Prostate gland (tissue), 2 donors: ENCODE measurements around the gene SMARCD1. TPM values are rescaled to one million over a fixed set of nuclear protein-coding genes. Genes with fewer than 3 reads are reported as not detected.

Source experiments
- DNase-seq: peaks from one replicate; pipeline ENCODE4 v3.0.0-alpha.2; 2019; ENCODE audit warnings: low spot score
- H3K27ac ChIP-seq, 2 donors: fragments of 200-600 bp; sonication (generic); 2 replicates each; pipeline ENCODE4 v1.5.1; 2017 to 2019
- H3K27me3 ChIP-seq: fragments of 200-600 bp; sonication (generic); replicated peaks from 2 replicates; pipeline ENCODE4 v1.5.1; 2019; ENCODE audit not compliant: insufficient read depth
- H3K36me3 ChIP-seq, 2 donors: fragments of 200-600 bp; sonication (generic); 1 replicate in 1 of 2; 2 replicates in 1 of 2; pipeline versions ENCODE4 v1.5.1 to v1.8.1; 2017 to 2019
- H3K4me1 ChIP-seq: fragments of 200-600 bp; sonication (generic); replicated peaks from 2 replicates; pipeline ENCODE4 v1.5.1; 2019
- H3K4me3 ChIP-seq, 2 donors: fragments of 200-600 bp; sonication (generic); 2 replicates each; pipeline ENCODE4 v1.5.1; 2017 to 2019
- H3K9me3 ChIP-seq: fragments of 200-600 bp; sonication (generic); 2 replicates; pipeline ENCODE4 v1.5.1; 2017
- POLR2A ChIP-seq: fragments of 450-650 bp; IDR thresholded peaks from one replicate; pipeline ENCODE4 v1.6.1; 2016; ENCODE audit warnings: antibody characterized with exemption, mild to moderate bottlenecking
- POLR2AphosphoS5 ChIP-seq: sonication (generic); formaldehyde crosslinking; IDR thresholded peaks from one replicate; pipeline ENCODE4 v1.6.1; 2017; ENCODE audit warnings: antibody characterized with exemption
- WGBS: methylation state at CpG from one replicate; pipeline ENCODE4 v1.1.5; 2018; 5-methylcytosine and 5-hydroxymethylcytosine counted together
- intact Hi-C: fragments of 100-400 bp; cut with DNase I; formaldehyde crosslinking; loops from one replicate; pipeline ENCODE4 v1.14.2; 2022
- total RNA-seq, 2 donors: library from RNA; depleted of rRNA; stranded (reverse); fragments of >200 nt; gene quantifications; one replicate each; pipeline ENCODE4 v1.1.0, GENCODE V29; 2016
- TF ChIP-seq, protein P1 (sequence below), 4 experiments: fragments of 200-600 bp in 2 of 4; fragments of 450-650 bp in 2 of 4; sonication (generic) in 2 of 4; IDR thresholded peaks; 1 replicate in 3 of 4; 2 replicates in 1 of 4; pipeline ENCODE4 v1.5.1; 2016 to 2019; ENCODE audit warnings: antibody characterized with exemption in 4 of 4, mild to moderate bottlenecking in 2 of 4, moderate library complexity in 2 of 4

SMARCD1 gene
- total RNA-seq, 2 donors from 2014 or later, result 72.9 to 90.1 TPM

DNA sequence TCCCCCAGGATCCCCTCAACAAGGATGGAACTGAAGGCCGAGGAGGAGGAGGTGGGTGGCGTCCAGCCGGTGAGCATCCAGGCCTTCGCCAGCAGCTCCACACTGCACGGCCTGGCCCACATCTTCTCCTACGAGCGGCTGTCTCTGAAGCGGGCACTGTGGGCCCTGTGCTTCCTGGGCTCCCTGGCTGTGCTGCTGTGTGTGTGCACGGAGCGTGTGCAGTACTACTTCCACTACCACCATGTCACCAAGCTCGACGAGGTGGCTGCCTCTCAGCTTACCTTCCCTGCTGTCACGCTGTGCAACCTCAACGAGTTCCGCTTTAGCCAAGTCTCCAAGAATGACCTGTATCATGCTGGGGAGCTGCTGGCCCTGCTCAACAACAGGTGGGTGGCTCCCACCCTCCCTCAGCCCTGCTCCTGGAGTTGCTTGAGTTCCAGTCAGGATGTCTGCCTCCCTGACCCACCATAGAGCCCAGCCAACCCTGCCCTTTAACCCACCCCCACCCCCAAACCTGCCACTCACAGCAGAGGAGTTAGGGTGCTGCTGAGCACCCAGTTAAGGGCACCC, 26.3 kb upstream of the SMARCD1 start:
- intact Hi-C loops, result loop anchor here (5.0 kb wide), 1 partner anchor 92 kb away; no protein-coding TSS in a partner anchor
- no peaks in the 10 kb centered on the region for H3K27me3 ChIP-seq
- H3K9me3 ChIP-seq, result no peaks in the 10 kb centered on the region
- H3K36me3 ChIP-seq, result no peaks in the 10 kb centered on the region
- H3K4me1 ChIP-seq, result no peaks in the 10 kb centered on the region
- no peak overlapping the region for H3K27ac ChIP-seq
- 94% methylated on average over 15 of the region's 15 CpGs for WGBS
- TF ChIP-seq, protein P1, sequence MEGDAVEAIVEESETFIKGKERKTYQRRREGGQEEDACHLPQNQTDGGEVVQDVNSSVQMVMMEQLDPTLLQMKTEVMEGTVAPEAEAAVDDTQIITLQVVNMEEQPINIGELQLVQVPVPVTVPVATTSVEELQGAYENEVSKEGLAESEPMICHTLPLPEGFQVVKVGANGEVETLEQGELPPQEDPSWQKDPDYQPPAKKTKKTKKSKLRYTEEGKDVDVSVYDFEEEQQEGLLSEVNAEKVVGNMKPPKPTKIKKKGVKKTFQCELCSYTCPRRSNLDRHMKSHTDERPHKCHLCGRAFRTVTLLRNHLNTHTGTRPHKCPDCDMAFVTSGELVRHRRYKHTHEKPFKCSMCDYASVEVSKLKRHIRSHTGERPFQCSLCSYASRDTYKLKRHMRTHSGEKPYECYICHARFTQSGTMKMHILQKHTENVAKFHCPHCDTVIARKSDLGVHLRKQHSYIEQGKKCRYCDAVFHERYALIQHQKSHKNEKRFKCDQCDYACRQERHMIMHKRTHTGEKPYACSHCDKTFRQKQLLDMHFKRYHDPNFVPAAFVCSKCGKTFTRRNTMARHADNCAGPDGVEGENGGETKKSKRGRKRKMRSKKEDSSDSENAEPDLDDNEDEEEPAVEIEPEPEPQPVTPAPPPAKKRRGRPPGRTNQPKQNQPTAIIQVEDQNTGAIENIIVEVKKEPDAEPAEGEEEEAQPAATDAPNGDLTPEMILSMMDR (IDR thresholded peaks at IDR 0.05), result no peak
- no peak for TF ChIP-seq POLR2AphosphoS5
- TF ChIP-seq POLR2A, result no peak
- no peak for DNase-seq
- H3K4me3 ChIP-seq, result no peak overlapping the region

DNA sequence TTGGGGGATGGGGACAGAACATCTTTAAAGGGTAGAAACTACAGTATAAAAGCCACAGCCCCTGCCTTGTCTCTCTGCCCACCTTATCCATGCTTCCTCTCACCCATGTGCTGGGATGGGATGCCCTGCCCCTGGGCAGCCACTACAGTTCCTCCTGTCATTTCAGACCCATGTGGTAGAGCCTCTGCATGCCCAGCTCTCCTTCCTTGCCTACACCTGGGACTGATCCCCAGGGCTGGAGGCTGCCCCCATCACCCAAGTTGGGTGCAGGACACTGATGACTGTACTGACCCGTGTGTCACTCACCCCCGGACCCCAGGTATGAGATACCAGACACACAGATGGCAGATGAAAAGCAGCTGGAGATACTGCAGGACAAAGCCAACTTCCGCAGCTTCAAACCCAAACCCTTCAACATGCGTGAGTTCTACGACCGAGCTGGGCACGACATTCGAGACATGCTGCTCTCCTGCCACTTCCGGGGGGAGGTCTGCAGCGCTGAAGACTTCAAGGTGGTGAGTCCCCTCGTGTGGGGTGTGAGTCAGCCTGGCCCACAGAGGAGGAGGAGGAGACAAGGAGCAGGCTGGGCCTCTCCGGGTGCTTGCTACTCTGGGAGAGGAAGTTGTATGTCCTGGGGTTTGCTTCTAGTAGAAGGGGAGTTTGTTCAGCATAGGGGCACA, 25.6 kb upstream of the SMARCD1 start:
- H3K4me1 ChIP-seq, result no peaks in the 10 kb centered on the region
- H3K27ac ChIP-seq, result no peak overlapping the region
- TF ChIP-seq, protein P1 (IDR thresholded peaks at IDR 0.05), result no peak
- TF ChIP-seq POLR2AphosphoS5 (no peak), POLR2A (no peak)
- WGBS, result 80% methylated on average over 12 of the region's 12 CpGs
- no peak overlapping the region for H3K4me3 ChIP-seq
- intact Hi-C loops, result loop anchor here (5.0 kb wide), 2 partner anchors 92 to 192 kb away; no protein-coding TSS in a partner anchor
- H3K27me3 ChIP-seq, result no peaks in the 10 kb centered on the region
- H3K9me3 ChIP-seq, result no peaks in the 10 kb centered on the region
- no peak for DNase-seq
- no peaks in the 10 kb centered on the region for H3K36me3 ChIP-seq

DNA sequence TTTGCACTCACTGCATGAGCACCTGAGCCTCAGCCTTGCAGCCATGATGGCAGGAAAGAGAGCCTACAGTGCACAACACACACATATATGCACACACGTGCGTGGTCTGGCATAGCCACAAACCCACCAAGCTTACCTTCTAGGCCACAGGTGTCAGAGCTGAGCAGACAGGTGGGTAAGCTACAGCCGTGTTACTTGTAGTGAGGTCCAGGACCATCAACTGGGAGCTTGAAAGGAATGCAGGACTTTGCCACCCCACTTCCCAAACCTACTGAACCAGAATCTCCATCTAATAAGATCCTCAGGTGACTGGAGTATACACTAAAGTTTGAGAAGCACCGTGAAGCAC, 25.0 kb upstream of the SMARCD1 start:
- no peak overlapping the region for H3K27ac ChIP-seq
- intact Hi-C loops, result loop anchor here (5.0 kb wide), 1 partner anchor 193 kb away; no protein-coding TSS in a partner anchor
- H3K4me1 ChIP-seq, result no peaks in the 10 kb centered on the region
- WGBS, result 70% methylated on average over 4 of the region's 4 CpGs
- no peak overlapping the region for H3K4me3 ChIP-seq
- TF ChIP-seq POLR2AphosphoS5 (no peak), POLR2A (no peak)
- DNase-seq, result no peak
- H3K27me3 ChIP-seq, result no peaks in the 10 kb centered on the region
- H3K36me3 ChIP-seq, result no peaks in the 10 kb centered on the region
- no peaks in the 10 kb centered on the region for H3K9me3 ChIP-seq

DNA sequence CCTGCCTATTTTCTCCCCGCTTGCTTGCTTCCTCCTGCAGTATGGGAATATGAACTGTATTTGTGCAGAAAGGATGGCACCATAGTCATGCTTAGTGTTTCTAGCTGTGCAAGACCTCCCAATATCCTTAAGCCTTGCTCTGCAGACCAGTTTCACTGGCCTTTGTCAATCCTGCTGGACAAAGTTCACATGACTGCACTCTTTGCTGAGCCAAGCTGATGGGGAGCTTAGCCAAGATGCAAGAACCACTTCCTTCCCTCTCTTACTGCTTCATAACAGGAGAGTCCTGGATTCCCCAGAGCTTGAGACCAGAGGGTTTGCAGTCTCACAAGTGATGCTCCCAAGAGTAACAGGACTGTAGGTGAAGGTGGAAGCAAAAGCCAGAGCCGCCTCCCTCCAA, 24.0 kb upstream of the SMARCD1 start:
- DNase-seq, result no peak
- TF ChIP-seq POLR2AphosphoS5, result no peak
- TF ChIP-seq, protein P1 (IDR thresholded peaks at IDR 0.05), result no peak
- TF ChIP-seq POLR2A, result no peak

DNA sequence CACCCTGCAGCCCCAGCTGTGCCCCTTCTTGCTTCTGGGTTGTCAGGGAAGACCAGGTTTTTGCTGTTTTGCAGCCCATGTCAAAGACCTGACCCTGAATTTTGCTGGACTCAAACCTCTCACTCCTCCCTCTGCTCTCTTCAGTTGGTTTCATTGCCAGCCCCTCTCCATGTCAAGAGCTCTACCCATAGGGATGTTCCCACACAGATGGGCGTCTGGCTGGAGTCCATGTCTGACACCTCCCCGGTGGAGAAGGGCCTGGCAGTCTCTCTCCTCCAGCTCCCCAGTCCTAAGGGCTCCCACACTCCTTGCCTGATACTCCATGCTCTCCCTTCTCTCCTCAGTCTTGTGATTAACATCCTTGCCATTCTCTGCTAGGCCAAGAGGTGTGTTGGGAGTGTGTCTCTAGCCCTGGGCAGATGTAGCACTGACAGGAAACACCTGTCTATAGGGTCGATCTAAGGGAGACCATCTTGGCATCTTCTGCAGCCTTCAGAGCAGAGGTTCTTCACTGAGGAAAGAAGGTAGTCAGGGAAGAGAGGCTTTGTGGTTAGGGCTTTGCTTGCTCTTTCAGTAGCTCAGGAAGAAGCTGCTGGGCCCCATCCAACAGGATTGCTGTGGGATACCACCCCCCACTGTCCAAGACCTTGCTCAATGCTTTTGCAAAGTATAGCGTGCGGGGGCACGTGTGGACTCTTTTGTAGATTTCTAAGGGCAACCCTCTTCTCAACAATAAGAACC, 23.0 kb upstream of the SMARCD1 start:
- intact Hi-C loops, result loop anchor here (5.0 kb wide), 1 partner anchor 195 kb away; no protein-coding TSS in a partner anchor
- Histone ChIP-seq H3K27me3 (no peaks in the 10 kb centered on the region), H3K4me3 (no peak overlapping the region), H3K9me3 (no peaks in the 10 kb centered on the region), H3K36me3 (no peaks in the 10 kb centered on the region), H3K27ac (no peak overlapping the region), H3K4me1 (no peaks in the 10 kb centered on the region)
- no peak for DNase-seq
- WGBS, result 65% methylated on average over 6 of the region's 6 CpGs
- TF ChIP-seq POLR2A (no peak), POLR2AphosphoS5 (no peak)
- TF ChIP-seq, protein P1 (IDR thresholded peaks at IDR 0.05), result no peak

More for the DNA sequence above, 24.0 kb upstream of the SMARCD1 start:
- WGBS, result 89% methylated on average over 2 of the region's 2 CpGs
- Histone ChIP-seq H3K9me3 (no peaks in the 10 kb centered on the region), H3K27me3 (no peaks in the 10 kb centered on the region), H3K4me3 (no peak overlapping the region), H3K36me3 (no peaks in the 10 kb centered on the region), H3K4me1 (no peaks in the 10 kb centered on the region), H3K27ac (no peak overlapping the region)
- intact Hi-C loops, result loop anchor here (5.0 kb wide), 1 partner anchor 194 kb away; no protein-coding TSS in a partner anchor
